Mucosa of descending colon (tissue), 3 donors: ENCODE data around the gene PVRIG. TPM values are rescaled to one million over a fixed set of nuclear protein-coding genes. Genes with fewer than 3 reads are reported as not detected.
"Not testable (repeated sequence)": the region's sequence is repeated elsewhere in the genome, so short reads cannot be mapped to it uniquely, and the experiment has no call there.

Source experiments
- ATAC-seq: fragments of 200-7000 bp; cut with Tn5 transposase; one replicate; pipeline ENCODE4 v1.9.1; 2020; ENCODE audit warnings: mild to moderate bottlenecking, moderate library complexity
- DNase-seq, 3 donors: peaks; one replicate each; pipeline ENCODE4 v3.0.0-alpha.2; 2020
- H3K36me3 ChIP-seq: fragments of 200-600 bp; one replicate; pipeline ENCODE4 v1.8.0; 2021; ENCODE audit warnings: low read depth, mild to moderate bottlenecking
- H3K4me1 ChIP-seq: fragments of 200-600 bp; one replicate; pipeline ENCODE4 v1.8.0; 2021; ENCODE audit warnings: low read depth, mild to moderate bottlenecking
- H3K4me3 ChIP-seq: fragments of 200-600 bp; one replicate; pipeline ENCODE4 v1.8.0; 2021; ENCODE audit warnings: mild to moderate bottlenecking
- H3K9me3 ChIP-seq: fragments of 200-600 bp; one replicate; pipeline ENCODE4 v1.8.0; 2021; ENCODE audit warnings: mild to moderate bottlenecking
- intact Hi-C, 2 donors: fragments of 100-400 bp; cut with DNase I in 1 of 2; cut with micrococcal nuclease in 1 of 2; formaldehyde crosslinking; loops; one replicate each; pipeline versions ENCODE4 v1.11.0 to v1.11.1; 2022; cut with DNase I, micrococcal nuclease
- long read RNA-seq, 2 donors: library from polyadenylated mRNA; unstranded; transcript quantifications; one replicate each; pipeline ENCODE4 v2.0.0, GENCODE V29; 2019 to 2021
- total RNA-seq, 3 donors: library from RNA; stranded (reverse); fragmentation: NEBNext Ultra II Directional in 2 of 3; extraction: Animal tissue kit (Norgen Biotek cat#: 25700) in 2 of 3; gene quantifications; one replicate each; pipeline versions ENCODE4 v1.2.1 to v1.2.4, GENCODE V29; 2021 to 2023
- TF ChIP-seq, protein P1 (sequence below): fragments of 200-600 bp; IDR thresholded peaks from one replicate; pipeline ENCODE4 v1.8.0; 2022; ENCODE audit warnings: antibody characterized with exemption, mild to moderate bottlenecking
- donor health status: DM: no; HTN: no; CAD: no; lungs with moderate emphysema.
- donor health status: DM: no; HTN: no; CAD: no.
- donor health status: DM: no; HTN: yes; CAD: no.

The PVRIG gene
- total RNA-seq = 1 to 10 TPM in 1 of 3 donors, under 1 TPM in 1, not detected in 1; 0.76 to 1.4 TPM
- long read RNA-seq, donor 1 = 0 reads
- long read RNA-seq, donor 2, partial matches to known transcripts = 1 of 1 reads
- long read RNA-seq, donor 2, other reads (novel, unspliced or antisense) = 0 of 1 reads

- not testable (repeated sequence) for H3K4me1 ChIP-seq, H3K4me3 ChIP-seq, H3K36me3 ChIP-seq, H3K9me3 ChIP-seq
- DNase-seq = peak in 1 of 3 donors; percentile 62
- ATAC-seq = peak; percentile 35
- intact Hi-C loops = loop anchor here in 1 of 2 donors (10.0 kb wide), 1 partner anchor 85 kb away; no protein-coding TSS in a partner anchor
Observed at GRCh38 chr7:100219801-100220585, at the start of gene PVRIG. Gene PVRIG (plus strand): TSS chr7:100219949. CDS start chr7:100219971, 22 bp downstream.

DNA sequence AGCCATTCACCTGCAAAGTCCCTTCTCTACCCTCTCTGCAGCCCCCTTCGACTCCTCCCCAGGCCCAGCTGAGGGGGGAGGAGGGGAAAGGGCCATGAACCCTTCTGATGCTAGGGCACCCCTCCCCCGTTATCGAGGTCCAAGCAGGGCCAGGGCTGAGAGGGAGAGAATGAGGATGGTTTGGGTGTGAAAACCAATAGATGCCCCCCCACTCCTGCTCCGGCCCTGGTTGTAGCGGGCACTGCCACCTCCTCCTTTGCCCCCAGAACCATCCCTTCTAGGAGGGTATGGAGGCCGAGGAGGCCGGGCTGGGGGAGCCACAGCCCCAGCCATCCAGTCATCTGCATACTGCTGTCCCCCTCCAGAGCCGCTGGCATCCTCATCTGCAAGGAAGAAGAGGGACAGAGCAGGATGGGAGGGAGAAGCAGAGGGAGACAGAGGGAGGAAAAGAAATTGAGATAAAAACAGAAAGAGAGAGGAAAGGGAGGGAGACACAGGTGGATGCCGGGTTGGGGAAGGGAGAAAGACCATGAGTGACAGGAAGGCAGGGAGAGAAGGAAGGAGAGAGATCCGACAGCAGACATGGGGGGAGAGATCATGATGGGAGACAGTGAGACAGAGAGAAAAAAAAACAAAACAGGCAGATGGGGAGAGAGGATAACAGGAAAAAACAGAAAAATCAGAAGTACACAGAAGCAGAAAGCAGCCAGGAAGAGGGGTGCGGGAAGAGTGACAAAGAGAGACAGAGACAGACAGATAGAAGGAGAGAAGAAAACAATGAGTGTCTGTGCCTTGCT is 49.5 kb upstream of the PVRIG start:
- ATAC-seq = no peak
- no peak for DNase-seq
- TF ChIP-seq, protein P1, sequence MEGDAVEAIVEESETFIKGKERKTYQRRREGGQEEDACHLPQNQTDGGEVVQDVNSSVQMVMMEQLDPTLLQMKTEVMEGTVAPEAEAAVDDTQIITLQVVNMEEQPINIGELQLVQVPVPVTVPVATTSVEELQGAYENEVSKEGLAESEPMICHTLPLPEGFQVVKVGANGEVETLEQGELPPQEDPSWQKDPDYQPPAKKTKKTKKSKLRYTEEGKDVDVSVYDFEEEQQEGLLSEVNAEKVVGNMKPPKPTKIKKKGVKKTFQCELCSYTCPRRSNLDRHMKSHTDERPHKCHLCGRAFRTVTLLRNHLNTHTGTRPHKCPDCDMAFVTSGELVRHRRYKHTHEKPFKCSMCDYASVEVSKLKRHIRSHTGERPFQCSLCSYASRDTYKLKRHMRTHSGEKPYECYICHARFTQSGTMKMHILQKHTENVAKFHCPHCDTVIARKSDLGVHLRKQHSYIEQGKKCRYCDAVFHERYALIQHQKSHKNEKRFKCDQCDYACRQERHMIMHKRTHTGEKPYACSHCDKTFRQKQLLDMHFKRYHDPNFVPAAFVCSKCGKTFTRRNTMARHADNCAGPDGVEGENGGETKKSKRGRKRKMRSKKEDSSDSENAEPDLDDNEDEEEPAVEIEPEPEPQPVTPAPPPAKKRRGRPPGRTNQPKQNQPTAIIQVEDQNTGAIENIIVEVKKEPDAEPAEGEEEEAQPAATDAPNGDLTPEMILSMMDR = no peak
- intact Hi-C loops = no loop called here
- H3K4me1 ChIP-seq = peaks cover 21% of the 10 kb centered on the region
- no peaks in the 10 kb centered on the region for H3K9me3 ChIP-seq
- H3K36me3 ChIP-seq = no peaks in the 10 kb centered on the region
- no peak overlapping the region for H3K4me3 ChIP-seq

DNA sequence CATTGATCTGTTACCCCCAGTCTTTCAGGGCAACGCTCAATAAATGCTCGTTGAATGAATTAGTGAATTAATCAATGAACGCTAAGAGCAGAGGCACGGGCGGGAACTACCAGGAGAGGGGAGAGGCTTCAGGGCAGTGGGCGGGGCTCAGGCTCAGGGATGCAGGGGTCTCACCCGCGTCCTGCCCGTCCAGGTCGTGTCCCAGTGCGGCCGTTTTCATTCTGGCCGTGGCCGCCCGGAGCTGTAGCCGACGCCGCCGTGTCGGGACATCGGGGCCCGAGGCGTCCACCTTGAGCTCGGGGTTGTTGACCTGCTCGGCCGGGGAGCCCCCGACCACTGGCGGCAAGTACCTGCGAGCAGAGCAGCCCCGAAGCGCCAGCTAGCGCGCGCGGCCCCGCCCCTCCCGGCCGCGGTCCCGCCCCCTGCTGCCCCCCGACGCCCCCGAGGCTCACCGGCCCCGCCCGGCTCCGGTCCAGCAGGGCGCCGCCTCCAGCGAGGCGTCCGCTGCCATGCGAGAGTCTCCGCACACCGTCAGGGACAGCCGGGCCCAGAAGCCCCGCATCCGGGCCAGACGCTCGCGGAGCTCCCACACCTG is 48.6 kb upstream of the PVRIG start:
- ATAC-seq (peak; percentile 43), DNase-seq (peak in 2 of 3 donors; percentile 63 to 67)
- Histone ChIP-seq H3K36me3 (no peaks in the 10 kb centered on the region), H3K4me1 (peaks cover 21% of the 10 kb centered on the region), H3K4me3 (no peak overlapping the region), H3K9me3 (no peaks in the 10 kb centered on the region)
- TF ChIP-seq, protein P1 = no peak
- intact Hi-C loops = no loop called here

DNA sequence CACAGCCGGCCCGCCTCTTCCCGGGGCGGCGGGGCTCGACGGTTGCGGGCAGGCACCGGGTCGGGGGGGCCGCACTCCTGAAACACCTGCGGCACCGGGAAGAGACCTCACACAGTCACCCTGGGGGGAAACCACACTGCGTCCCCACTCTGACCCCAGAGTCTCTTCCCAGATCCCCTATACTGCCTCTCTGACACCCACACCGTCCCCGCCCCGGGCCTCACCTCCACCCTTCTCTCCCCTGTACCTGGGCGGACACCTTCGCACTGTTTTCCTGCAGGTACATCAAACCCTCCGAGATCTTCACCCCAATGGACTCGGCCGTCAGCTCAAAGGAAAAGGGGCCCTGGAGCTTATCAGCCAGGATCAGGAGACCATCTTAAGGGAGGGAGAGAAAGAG is 47.9 kb upstream of the PVRIG start:
- DNase-seq (no peak), ATAC-seq (peak; percentile 2)
- no peaks in the 10 kb centered on the region for H3K36me3 ChIP-seq
- H3K4me1 ChIP-seq = peaks cover 21% of the 10 kb centered on the region
- H3K4me3 ChIP-seq = no peak overlapping the region
- TF ChIP-seq, protein P1 = no peak
- intact Hi-C loops = no loop called here
- H3K9me3 ChIP-seq = no peaks in the 10 kb centered on the region

DNA sequence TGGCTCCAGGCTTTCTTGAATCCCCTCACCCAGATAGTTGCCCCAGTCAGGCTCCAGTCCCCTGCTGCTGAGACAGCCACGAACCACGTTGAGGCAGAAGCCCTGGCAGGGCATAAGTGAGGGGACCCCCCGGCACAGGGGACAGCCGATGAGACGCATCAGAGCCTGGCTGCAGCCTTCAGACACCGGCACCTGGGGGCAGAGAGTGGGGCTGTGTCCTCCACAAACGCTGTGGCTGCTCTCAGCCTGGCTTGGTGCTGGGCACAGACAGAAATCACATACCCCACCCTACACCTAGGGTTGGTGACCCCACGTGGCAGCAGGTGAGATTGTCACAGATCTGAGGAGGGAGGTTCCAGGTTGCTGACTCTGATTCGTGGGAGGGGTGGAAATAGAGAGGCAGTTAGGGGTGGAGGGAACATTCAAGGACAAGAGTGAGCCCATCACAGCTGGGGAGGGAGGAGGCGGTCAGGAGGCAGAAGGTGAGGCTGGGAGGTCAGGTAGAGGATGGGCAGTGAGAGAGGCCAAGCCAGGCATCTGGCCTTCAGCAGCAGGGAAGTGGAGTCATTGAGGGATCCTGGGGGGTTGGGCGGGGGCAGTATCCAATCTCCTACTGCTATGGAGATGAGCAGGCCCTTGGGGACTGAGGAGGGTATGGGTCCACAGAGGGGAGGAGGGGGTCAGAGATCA is 45.8 kb upstream of the PVRIG start:
- TF ChIP-seq, protein P1 = no peak
- Histone ChIP-seq H3K36me3 (no peaks in the 10 kb centered on the region), H3K4me1 (peaks cover 9% of the 10 kb centered on the region), H3K4me3 (no peak overlapping the region), H3K9me3 (no peaks in the 10 kb centered on the region)
- DNase-seq = peak in 1 of 3 donors; percentile 49
- ATAC-seq = no peak
- intact Hi-C loops = no loop called here
